HepG2 (cell line): Measurements from ENCODE around the gene TPP2. TPM values are rescaled to one million over a fixed set of nuclear protein-coding genes. Genes with fewer than 3 reads are reported as not detected.

ENCODE experiments used
- ESRRA ChIP-seq: sonication (generic); formaldehyde crosslinking; IDR thresholded peaks from 2 replicates; pipeline ENCODE4 v1.5.1; 2020; ENCODE audit warnings: mild to moderate bottlenecking, low read depth, missing genetic modification reagents
- HOXA9 ChIP-seq: sonication (generic); formaldehyde crosslinking; IDR thresholded peaks from 2 replicates; pipeline ENCODE4 v1.8.1; 2022; ENCODE audit warnings: missing genetic modification reagents, mild to moderate bottlenecking, moderate library complexity, borderline replicate concordance
- KLF13 ChIP-seq: sonication (generic); formaldehyde crosslinking; IDR thresholded peaks from 2 replicates; pipeline ENCODE4 v1.4.0; 2020; ENCODE audit warnings: mild to moderate bottlenecking, missing genetic modification reagents
- KMT2A ChIP-seq: sonication (generic); formaldehyde crosslinking; IDR thresholded peaks from 2 replicates; pipeline ENCODE4 v1.4.0; 2020; ENCODE audit warnings: missing genetic modification reagents
- ZBTB20 ChIP-seq: sonication (generic); formaldehyde crosslinking; IDR thresholded peaks from 2 replicates; pipeline ENCODE4 v1.8.1; 2023; ENCODE audit warnings: missing genetic modification reagents, low read depth, mild to moderate bottlenecking, borderline replicate concordance
- ZBTB7B ChIP-seq: sonication (generic); formaldehyde crosslinking; IDR thresholded peaks from 2 replicates; pipeline ENCODE4 v1.4.0; 2020; ENCODE audit warnings: missing genetic modification reagents
- ZFAT ChIP-seq: sonication (generic); formaldehyde crosslinking; conservative IDR thresholded peaks from 2 replicates; pipeline ENCODE4 v1.8.1; 2023; ENCODE audit warnings: missing genetic modification reagents, inconsistent platforms
- ZNF121 ChIP-seq: sonication (generic); formaldehyde crosslinking; IDR thresholded peaks from 2 replicates; pipeline ENCODE4 v1.5.0; 2020; ENCODE audit warnings: mild to moderate bottlenecking, missing genetic modification reagents
- ZNF782 ChIP-seq: sonication (generic); formaldehyde crosslinking; IDR thresholded peaks from 2 replicates; pipeline ENCODE4 v1.4.0; 2020; ENCODE audit warnings: missing genetic modification reagents, mild to moderate bottlenecking, borderline replicate concordance
- ZNF790 ChIP-seq: sonication (generic); formaldehyde crosslinking; IDR thresholded peaks from 2 replicates; pipeline ENCODE4 v1.8.0; 2022; ENCODE audit warnings: missing genetic modification reagents, mild to moderate bottlenecking, borderline replicate concordance
- polyA plus RNA-seq, 8 experiments: library from polyadenylated mRNA; depleted of rRNA in 3 of 8; stranded (reverse) in 7 of 8; unstranded in 1 of 8; fragments of >200 nt; fragmentation: Illumina TruSeq in 4 of 8; extraction: Trizol in 4 of 8; gene quantifications; 2 replicates each; pipeline versions ENCODE4 v1.2.1 to v1.2.3, GENCODE V29; 2011 to 2016; ENCODE audit warnings: low read depth in 4 of 8, missing spikeins in 1 of 8, mixed read lengths in 1 of 8; ENCODE audit not compliant: insufficient read depth in 1 of 8
- total RNA-seq, 5 experiments: library from RNA; depleted of rRNA; stranded (reverse); fragments of >200 nt; fragmentation: Illumina TruSeq; extraction: Trizol; gene quantifications; 2 replicates each; pipeline ENCODE4 v1.2.3, GENCODE V29; 2016; ENCODE audit warnings: low read depth in 1 of 5
- TF ChIP-seq, protein P1 (sequence below): sonication (generic); formaldehyde crosslinking; IDR thresholded peaks from 2 replicates; pipeline ENCODE4 v1.5.1; 2020; ENCODE audit warnings: mild to moderate bottlenecking, missing genetic modification reagents, moderate library complexity
- TF ChIP-seq, protein P2 (sequence below): sonication (generic); formaldehyde crosslinking; IDR thresholded peaks from 2 replicates; pipeline ENCODE4 v1.4.0; 2020; ENCODE audit warnings: mild to moderate bottlenecking, missing genetic modification reagents

The TPP2 gene
- total and polyA plus RNA-seq, 2 of the 13 experiments (the other 11 are each of a cell fraction or from before 2014, with no cell fraction given): 16.4 to 52.1 TPM

DNA sequence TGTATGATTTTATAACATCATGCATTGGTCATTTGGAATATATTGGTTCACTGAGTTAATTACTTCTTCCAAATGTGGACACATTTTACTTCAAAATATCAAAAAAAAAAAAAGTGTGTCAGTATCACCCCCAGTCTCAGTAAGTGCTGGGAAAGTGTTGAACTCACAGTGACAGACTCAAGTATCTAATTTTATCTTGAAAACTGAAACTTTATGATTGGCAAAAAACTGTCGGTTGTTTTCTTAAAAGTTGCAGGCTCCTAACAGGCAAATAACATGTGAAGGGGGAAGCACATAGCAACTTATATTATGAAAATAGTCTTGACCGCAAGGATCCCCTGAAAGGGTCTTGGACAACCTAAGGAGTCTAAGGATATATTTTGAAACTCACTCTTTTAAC lies 33.5 kb upstream of the TPP2 start (continued):
- TF ChIP-seq ZFAT (CRISPR knock-in tag) (no peak), KLF13 (no peak), ZNF121 (CRISPR knock-in tag) (no peak), ZNF782 (CRISPR knock-in tag) (no peak), ZBTB20 (CRISPR knock-in tag) (no peak), ZNF790 (CRISPR knock-in tag) (no peak), ESRRA (CRISPR knock-in tag) (no peak), ZBTB7B (CRISPR knock-in tag) (no peak), HOXA9 (no peak), KMT2A (CRISPR knock-in tag) (no peak)
- TF ChIP-seq, protein P1, sequence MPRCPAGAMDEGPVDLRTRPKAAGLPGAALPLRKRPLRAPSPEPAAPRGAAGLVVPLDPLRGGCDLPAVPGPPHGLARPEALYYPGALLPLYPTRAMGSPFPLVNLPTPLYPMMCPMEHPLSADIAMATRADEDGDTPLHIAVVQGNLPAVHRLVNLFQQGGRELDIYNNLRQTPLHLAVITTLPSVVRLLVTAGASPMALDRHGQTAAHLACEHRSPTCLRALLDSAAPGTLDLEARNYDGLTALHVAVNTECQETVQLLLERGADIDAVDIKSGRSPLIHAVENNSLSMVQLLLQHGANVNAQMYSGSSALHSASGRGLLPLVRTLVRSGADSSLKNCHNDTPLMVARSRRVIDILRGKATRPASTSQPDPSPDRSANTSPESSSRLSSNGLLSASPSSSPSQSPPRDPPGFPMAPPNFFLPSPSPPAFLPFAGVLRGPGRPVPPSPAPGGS (CRISPR knock-in tag): no peak
- TF ChIP-seq, protein P2, sequence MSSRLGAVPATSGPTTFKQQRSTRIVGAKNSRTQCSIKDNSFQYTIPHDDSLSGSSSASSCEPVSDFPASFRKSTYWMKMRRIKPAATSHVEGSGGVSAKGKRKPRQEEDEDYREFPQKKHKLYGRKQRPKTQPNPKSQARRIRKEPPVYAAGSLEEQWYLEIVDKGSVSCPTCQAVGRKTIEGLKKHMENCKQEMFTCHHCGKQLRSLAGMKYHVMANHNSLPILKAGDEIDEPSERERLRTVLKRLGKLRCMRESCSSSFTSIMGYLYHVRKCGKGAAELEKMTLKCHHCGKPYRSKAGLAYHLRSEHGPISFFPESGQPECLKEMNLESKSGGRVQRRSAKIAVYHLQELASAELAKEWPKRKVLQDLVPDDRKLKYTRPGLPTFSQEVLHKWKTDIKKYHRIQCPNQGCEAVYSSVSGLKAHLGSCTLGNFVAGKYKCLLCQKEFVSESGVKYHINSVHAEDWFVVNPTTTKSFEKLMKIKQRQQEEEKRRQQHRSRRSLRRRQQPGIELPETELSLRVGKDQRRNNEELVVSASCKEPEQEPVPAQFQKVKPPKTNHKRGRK (CRISPR knock-in tag): no peak
- TF ChIP-seq, all 625 proteins: peak for 0
